ENCODE data around the gene CLDN6.

The CLDN6 gene

DNA sequence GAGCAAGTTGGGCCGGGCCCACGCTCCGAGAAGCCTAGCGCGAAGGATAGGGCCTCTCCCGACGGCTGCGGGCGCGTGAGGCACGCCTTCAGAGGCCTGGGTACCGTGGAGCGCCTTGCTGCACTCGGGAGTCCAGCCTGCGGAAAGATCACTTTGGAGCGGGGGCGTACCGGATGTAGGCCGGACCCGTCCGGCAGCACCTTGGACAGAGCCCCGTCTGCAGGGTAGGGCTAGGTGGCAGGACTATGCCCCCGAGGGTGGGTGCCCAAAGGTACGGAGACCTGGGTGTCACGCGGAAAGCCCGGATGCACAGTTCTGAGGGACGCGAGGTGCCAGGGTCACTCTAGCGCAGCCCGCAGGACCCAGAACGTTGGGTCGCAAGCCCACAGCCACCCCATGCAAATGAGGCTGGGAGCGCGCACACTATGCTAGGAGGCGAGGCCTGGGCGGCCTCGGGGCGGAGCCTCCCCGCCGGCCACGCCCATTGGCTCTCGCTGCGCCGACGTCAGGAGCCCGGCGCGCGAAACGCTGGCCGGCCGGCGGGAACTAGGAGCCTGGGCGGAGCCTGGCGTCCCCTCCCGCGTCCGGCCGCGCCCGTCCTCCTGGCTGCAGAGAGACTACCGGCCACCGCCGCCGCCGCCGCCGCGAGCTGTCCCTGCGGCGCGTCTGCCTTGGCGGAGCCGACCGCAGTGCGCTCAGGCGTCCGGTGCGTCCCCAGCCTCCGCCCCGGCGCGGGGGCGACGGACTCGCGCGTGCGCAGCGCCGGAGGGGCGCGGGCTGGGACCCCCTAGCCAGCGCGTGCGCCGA is 49.0 kb downstream of the CLDN6 start, which contains the start of gene PAQR4:
TSS of gene PAQR4 (plus strand) at position 611 of the 807 bp plus-strand sequence. CDS start 327 bp downstream, outside the sequence.
- Histone ChIP-seq H3K4me1 (ENCODE audit: low read length) (peaks cover 26% of the 10 kb centered on the region), H2AFZ (ENCODE audit: low read depth, low read length) (no peak within 1 kb of the TSS), H3K36me3 (replicated peaks; ENCODE audit: low read depth, low read length) (peaks cover 22% of the 10 kb centered on the region), H3K27ac (ENCODE audit: low read length) (peak within 1 kb of the TSS; percentile 91), H3K9me3 (ENCODE audit: insufficient read depth, low read length) (no peaks in the 10 kb centered on the region), H3K4me2 (ENCODE audit: low read length) (peak within 1 kb of the TSS; percentile 85), H3K79me2 (ENCODE audit: low read length) (peaks cover 42% of the 10 kb centered on the region), H3K4me3 (ENCODE audit: low read length) (peak within 1 kb of the TSS; percentile 97), H3K9ac (ENCODE audit: low read length) (peak within 1 kb of the TSS; percentile 87), H4K20me1 (ENCODE audit: insufficient read depth, low read length) (peaks cover 36% of the 10 kb centered on the region), H3K27me3 (ENCODE audit: low read depth, low read length) (no peaks in the 10 kb centered on the region)
- TF ChIP-seq, protein P1, sequence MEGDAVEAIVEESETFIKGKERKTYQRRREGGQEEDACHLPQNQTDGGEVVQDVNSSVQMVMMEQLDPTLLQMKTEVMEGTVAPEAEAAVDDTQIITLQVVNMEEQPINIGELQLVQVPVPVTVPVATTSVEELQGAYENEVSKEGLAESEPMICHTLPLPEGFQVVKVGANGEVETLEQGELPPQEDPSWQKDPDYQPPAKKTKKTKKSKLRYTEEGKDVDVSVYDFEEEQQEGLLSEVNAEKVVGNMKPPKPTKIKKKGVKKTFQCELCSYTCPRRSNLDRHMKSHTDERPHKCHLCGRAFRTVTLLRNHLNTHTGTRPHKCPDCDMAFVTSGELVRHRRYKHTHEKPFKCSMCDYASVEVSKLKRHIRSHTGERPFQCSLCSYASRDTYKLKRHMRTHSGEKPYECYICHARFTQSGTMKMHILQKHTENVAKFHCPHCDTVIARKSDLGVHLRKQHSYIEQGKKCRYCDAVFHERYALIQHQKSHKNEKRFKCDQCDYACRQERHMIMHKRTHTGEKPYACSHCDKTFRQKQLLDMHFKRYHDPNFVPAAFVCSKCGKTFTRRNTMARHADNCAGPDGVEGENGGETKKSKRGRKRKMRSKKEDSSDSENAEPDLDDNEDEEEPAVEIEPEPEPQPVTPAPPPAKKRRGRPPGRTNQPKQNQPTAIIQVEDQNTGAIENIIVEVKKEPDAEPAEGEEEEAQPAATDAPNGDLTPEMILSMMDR (IDR thresholded peaks at IDR 0.05; ENCODE audit: low read depth, low read length): no peak
- no peak for TF ChIP-seq EZH2phosphoT487 (IDR thresholded peaks at IDR 0.05; ENCODE audit: low read depth)

DNA sequence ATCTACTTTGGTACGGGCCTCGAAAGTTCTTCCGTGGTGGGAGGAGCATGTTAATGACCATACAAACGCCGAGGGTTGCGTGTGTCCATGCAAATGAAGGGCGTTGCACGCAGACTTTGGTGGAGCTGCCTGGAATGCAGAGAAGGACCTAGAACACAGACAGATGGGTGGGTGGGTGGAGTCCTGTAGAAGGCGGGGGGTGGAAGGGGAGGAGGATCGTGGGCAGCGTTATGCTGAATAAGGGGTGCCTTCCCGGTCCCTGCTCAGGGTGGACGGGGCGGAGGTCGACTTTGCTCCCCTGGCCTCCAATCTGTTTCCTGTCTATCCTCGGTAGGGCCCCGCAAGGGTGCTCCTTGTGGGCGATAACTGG is 49.6 kb downstream of the CLDN6 start:
- Histone ChIP-seq H3K27ac (ENCODE audit: low read length) (peak overlapping the region; percentile 91), H3K27me3 (ENCODE audit: low read depth, low read length) (no peaks in the 10 kb centered on the region), H3K79me2 (ENCODE audit: low read length) (peaks cover 42% of the 10 kb centered on the region), H2AFZ (ENCODE audit: low read depth, low read length) (no peak overlapping the region), H3K9ac (ENCODE audit: low read length) (peak overlapping the region; percentile 84), H4K20me1 (ENCODE audit: insufficient read depth, low read length) (peaks cover 36% of the 10 kb centered on the region), H3K4me1 (ENCODE audit: low read length) (peaks cover 26% of the 10 kb centered on the region), H3K4me2 (ENCODE audit: low read length) (peak overlapping the region; percentile 85), H3K9me3 (ENCODE audit: insufficient read depth, low read length) (no peaks in the 10 kb centered on the region), H3K4me3 (ENCODE audit: low read length) (peak overlapping the region; percentile 97), H3K36me3 (replicated peaks; ENCODE audit: low read depth, low read length) (peaks cover 22% of the 10 kb centered on the region)
- TF ChIP-seq, protein P1 (IDR thresholded peaks at IDR 0.05; ENCODE audit: low read depth, low read length): no peak
- TF ChIP-seq EZH2phosphoT487 (IDR thresholded peaks at IDR 0.05; ENCODE audit: low read depth): no peak

DNA sequence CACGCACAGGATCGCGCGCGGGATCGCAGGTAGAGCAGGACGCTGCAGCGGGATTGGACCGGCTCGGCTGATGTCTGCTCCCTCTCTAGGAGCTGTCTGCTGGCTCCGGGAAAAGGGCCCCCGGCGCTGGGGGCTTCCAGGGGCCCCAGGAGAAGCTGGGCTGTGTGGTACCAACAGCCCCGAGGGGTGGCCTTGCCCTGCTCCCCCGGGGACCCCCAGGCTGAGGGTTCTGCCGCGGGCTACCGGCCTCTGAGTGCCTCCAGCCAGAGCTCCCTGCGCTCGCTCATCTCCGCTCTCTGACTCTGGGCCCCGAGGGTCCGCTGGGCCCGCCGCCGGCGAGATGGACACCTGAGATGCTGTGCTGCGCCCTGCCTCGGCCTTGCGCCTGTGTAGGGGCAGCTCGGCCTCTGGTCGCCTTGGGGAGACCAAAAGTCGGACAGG is 50.2 kb downstream of the CLDN6 start:
- peak overlapping the region; percentile 85 for H3K4me2 ChIP-seq (ENCODE audit: low read length)
- H4K20me1 ChIP-seq (ENCODE audit: insufficient read depth, low read length): peaks cover 36% of the 10 kb centered on the region
- no peaks in the 10 kb centered on the region for H3K27me3 ChIP-seq (ENCODE audit: low read depth, low read length)
- peaks cover 44% of the 10 kb centered on the region for H3K79me2 ChIP-seq (ENCODE audit: low read length)
- no peaks in the 10 kb centered on the region for H3K9me3 ChIP-seq (ENCODE audit: insufficient read depth, low read length)
- H3K27ac ChIP-seq (ENCODE audit: low read length): peak overlapping the region; percentile 91
- peaks cover 18% of the 10 kb centered on the region for H3K36me3 ChIP-seq (replicated peaks; ENCODE audit: low read depth, low read length)
- TF ChIP-seq, protein P1 (IDR thresholded peaks at IDR 0.05; ENCODE audit: low read depth, low read length): no peak
- TF ChIP-seq EZH2phosphoT487 (IDR thresholded peaks at IDR 0.05; ENCODE audit: low read depth): no peak
- H3K4me1 ChIP-seq (ENCODE audit: low read length): peaks cover 26% of the 10 kb centered on the region
- H2AFZ ChIP-seq (ENCODE audit: low read depth, low read length): no peak overlapping the region
- H3K4me3 ChIP-seq (ENCODE audit: low read length): peak overlapping the region; percentile 97
- no peak overlapping the region for H3K9ac ChIP-seq (ENCODE audit: low read length)

DNA sequence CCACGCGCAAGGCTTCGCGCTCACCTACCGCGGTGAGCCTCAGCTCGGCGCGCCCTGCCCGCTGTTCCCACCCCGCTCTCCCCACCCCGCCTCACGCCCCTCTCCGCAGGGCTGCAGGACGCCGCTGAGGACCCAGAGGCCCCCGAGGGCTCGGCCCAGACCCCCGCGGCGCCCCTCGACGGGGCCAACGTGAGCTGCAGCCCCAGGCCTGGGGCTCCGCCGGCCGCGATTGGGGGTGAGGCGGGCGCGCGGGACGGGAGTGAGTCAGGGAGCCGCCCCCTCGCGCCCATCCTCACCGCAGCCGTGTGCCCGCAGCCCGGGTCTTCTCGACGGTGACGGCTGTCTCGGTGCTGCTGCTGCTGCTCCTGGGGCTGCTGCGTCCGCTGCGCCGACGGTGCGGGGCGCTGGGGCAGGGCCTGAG is 50.8 kb downstream of the CLDN6 start:
- H4K20me1 ChIP-seq (ENCODE audit: insufficient read depth, low read length): peaks cover 31% of the 10 kb centered on the region
- H3K4me1 ChIP-seq (ENCODE audit: low read length): peaks cover 30% of the 10 kb centered on the region
- H3K27me3 ChIP-seq (ENCODE audit: low read depth, low read length): no peaks in the 10 kb centered on the region
- peaks cover 49% of the 10 kb centered on the region for H3K79me2 ChIP-seq (ENCODE audit: low read length)
- H3K4me3 ChIP-seq (ENCODE audit: low read length): no peak overlapping the region
- H3K9me3 ChIP-seq (ENCODE audit: insufficient read depth, low read length): no peaks in the 10 kb centered on the region
- TF ChIP-seq, protein P1 (IDR thresholded peaks at IDR 0.05; ENCODE audit: low read depth, low read length): no peak
- no peak for TF ChIP-seq EZH2phosphoT487 (IDR thresholded peaks at IDR 0.05; ENCODE audit: low read depth)
- H2AFZ ChIP-seq (ENCODE audit: low read depth, low read length): no peak overlapping the region
- no peak overlapping the region for H3K27ac ChIP-seq (ENCODE audit: low read length)
- no peak overlapping the region for H3K4me2 ChIP-seq (ENCODE audit: low read length)
- H3K36me3 ChIP-seq (replicated peaks; ENCODE audit: low read depth, low read length): peaks cover 13% of the 10 kb centered on the region
- H3K9ac ChIP-seq (ENCODE audit: low read length): no peak overlapping the region

All from OCI-LY3 (cell line).